GM12878 (cell line): ENCODE results near the gene PMF1. TPM values are rescaled to one million over a fixed set of nuclear protein-coding genes. Genes with fewer than 3 reads are reported as not detected.

Experiments
- ATAC-seq: fragments of 200-7000 bp; cut with Tn5 transposase; 3 replicates; pipeline ENCODE4 v1.9.1; 2020; ENCODE audit warnings: mild to moderate bottlenecking, moderate library complexity
- BruUV-seq: library from RNA; stranded (reverse); fragments of 400-500 nt; replicated peaks from 2 replicates; lab custom pipeline; 2021; lab: Mats Ljungman, UMichigan
- CTCF ChIA-PET: fragments of 300-600 bp; sonication (Branson Sonifier 250); formaldehyde crosslinking; extraction: SDS; loops from one replicate; lab custom pipeline; 2021; ENCODE audit warnings: inconsistent platforms; lab: Yijun Ruan, JAX
- POLR2A ChIA-PET: fragments of 350-600 bp; formaldehyde crosslinking; extraction: SDS; loops from one replicate; lab custom pipeline; 2021; ENCODE audit warnings: inconsistent platforms; lab: Charles Lee
- RAD21 ChIA-PET: fragments of 300-600 bp; sonication (Branson Sonifier 250); formaldehyde crosslinking; loops from one replicate; lab custom pipeline; 2023; ENCODE audit warnings: antibody characterized with exemption; ENCODE audit not compliant: unreplicated experiment; lab: Charles Lee
- SMC1A ChIA-PET: fragments of 300-600 bp; sonication (Branson Sonifier 250); formaldehyde crosslinking; loops from one replicate; lab custom pipeline; 2023; ENCODE audit not compliant: unreplicated experiment, uncharacterized antibody; lab: Charles Lee
- DNase-seq: peaks from one replicate; pipeline ENCODE4 v3.0.0-alpha.2; 2011; ENCODE audit warnings: low read depth, low spot score
- FAIRE-seq: peaks from 3 replicates; lab custom pipeline; 2011; peaks lifted over from hg19 to GRCh38; lab: Jason Lieb, UNC
- H2AFZ ChIP-seq: 2 replicates; pipeline ENCODE4 v1.6.0; 2011; ENCODE audit warnings: low read depth, low read length, control low read depth; ENCODE audit not compliant: control insufficient read depth
- H3K27ac ChIP-seq: 2 replicates; pipeline ENCODE4 v1.5.1; 2011; ENCODE audit warnings: control low read depth; ENCODE audit not compliant: control insufficient read depth, insufficient read depth
- H3K27me3 ChIP-seq, 2 experiments: replicated peaks in 1 of 2; 2 replicates each; pipeline versions ENCODE4 v1.6.0 to v1.6.1; 2011; ENCODE audit warnings: low read length in 1 of 2; ENCODE audit not compliant: control insufficient read depth in 2 of 2, insufficient read depth in 2 of 2
- H3K36me3 ChIP-seq, 2 experiments: 2 replicates each; pipeline ENCODE4 v1.5.1; 2011; ENCODE audit warnings: low read length in 1 of 2; ENCODE audit not compliant: control insufficient read depth in 2 of 2, insufficient read depth in 2 of 2
- H3K4me1 ChIP-seq: 2 replicates; pipeline ENCODE4 v1.6.1; 2011; ENCODE audit warnings: mild to moderate bottlenecking, low read length, moderate library complexity, mixed read lengths; ENCODE audit not compliant: control insufficient read depth, insufficient read depth
- H3K4me2 ChIP-seq: 2 replicates; pipeline ENCODE4 v1.6.0; 2011; ENCODE audit warnings: control low read depth; ENCODE audit not compliant: control insufficient read depth, insufficient read depth
- H3K4me3 ChIP-seq: fragments of 200-600 bp; sonication (generic); 2 replicates; pipeline ENCODE4 v1.5.1; 2016
- H3K79me2 ChIP-seq: 2 replicates; pipeline ENCODE4 v1.6.0; 2011; ENCODE audit warnings: low read length; ENCODE audit not compliant: control insufficient read depth, insufficient read depth
- H3K9ac ChIP-seq: 2 replicates; pipeline ENCODE4 v1.8.0; 2011; ENCODE audit warnings: low read length, control low read depth, mixed read lengths; ENCODE audit not compliant: control insufficient read depth, insufficient read depth
- H3K9me3 ChIP-seq: replicated peaks from 3 replicates; pipeline ENCODE4 v1.5.1; 2011; ENCODE audit warnings: mild to moderate bottlenecking, low read length; ENCODE audit not compliant: control insufficient read depth, insufficient read depth
- H4K20me1 ChIP-seq: 2 replicates; pipeline ENCODE4 v1.6.0; 2011; ENCODE audit not compliant: control insufficient read depth, insufficient read depth
- ESRRA ChIP-seq: IDR thresholded peaks from 2 replicates; pipeline ENCODE4 v1.6.1; 2012; ENCODE audit warnings: mild to moderate bottlenecking, low read length, improper control_type of control experiment
- HDAC6 ChIP-seq: fragments of 200-600 bp; sonication (generic); IDR thresholded peaks from one replicate; pipeline ENCODE4 v1.8.0; 2017; ENCODE audit warnings: antibody characterized with exemption; ENCODE audit not compliant: unreplicated experiment
- ZNF207 ChIP-seq: fragments of 450-650 bp; IDR thresholded peaks from 2 replicates; pipeline ENCODE4 v1.6.1; 2014; ENCODE audit warnings: antibody characterized with exemption, mild to moderate bottlenecking, borderline replicate concordance
- ZNF274 ChIP-seq: IDR thresholded peaks from one replicate; pipeline ENCODE4 v1.8.0; 2011; ENCODE audit not compliant: insufficient read length, insufficient read depth
- WGBS: methylation state at CpG from one replicate; pipeline ENCODE4 v1.1.6; 2016; ENCODE audit warnings: low lambda C conversion rate; ENCODE audit not compliant: insufficient replicate concordance, insufficient coverage; ENCODE audit errors: missing lambda C conversion rate; 5-methylcytosine and 5-hydroxymethylcytosine counted together
- in situ Hi-C: fragments of 300-500 bp; cut with MboI; formaldehyde crosslinking; loops from 9 replicates; pipeline ENCODE4 v1.14.3; 2018; ENCODE audit warnings: mixed read lengths
- intact Hi-C: fragments of 100-400 bp; cut with micrococcal nuclease; formaldehyde crosslinking; loops from one replicate; pipeline ENCODE4 v1.14.2; 2022; ENCODE audit not compliant: unreplicated experiment
- polyA plus RNA-seq, 11 experiments: library from polyadenylated mRNA; depleted of rRNA in 4 of 11; unstranded in 6 of 11; stranded (reverse) in 5 of 11; fragments of >200 nt; fragmentation: Nextera tagmentation in 4 of 11; fragmentation: Illumina TruSeq in 1 of 11; extraction: Ambion mirVana in 4 of 11; extraction: Trizol in 1 of 11; gene quantifications; 1 replicate in 1 of 11; 2 replicates in 10 of 11; pipeline versions ENCODE4 v1.2.1 to v1.2.3, GENCODE V29; 2011 to 2016; ENCODE audit warnings: inconsistent platforms in 2 of 11, missing spikeins in 2 of 11, low read depth in 1 of 11
- total RNA-seq, 4 experiments: library from RNA; depleted of rRNA in 3 of 4; stranded (reverse); fragments of >200 nt in 3 of 4; fragmentation: Illumina TruSeq in 1 of 4; extraction: Trizol in 1 of 4; gene quantifications; 2 replicates each; pipeline versions ENCODE4 v1.2.1 to v1.2.3, GENCODE V29; 2013 to 2021
- TF ChIP-seq, protein P1 (sequence below): fragments of 450-650 bp; formaldehyde crosslinking; IDR thresholded peaks from 2 replicates; pipeline ENCODE4 v1.4.0; 2020; ENCODE audit warnings: mild to moderate bottlenecking, moderate library complexity
- TF ChIP-seq, protein P2 (sequence below): IDR thresholded peaks from 2 replicates; pipeline ENCODE4 v1.6.1; 2011; ENCODE audit warnings: mild to moderate bottlenecking, low read depth, low read length, moderate library complexity; ENCODE audit not compliant: insufficient replicate concordance
- TF ChIP-seq, protein P3 (sequence below): IDR thresholded peaks from 2 replicates; pipeline ENCODE4 v1.6.1; 2011; ENCODE audit warnings: borderline replicate concordance, low read depth, mild to moderate bottlenecking, moderate library complexity, low read length; ENCODE audit not compliant: insufficient read depth, poor library complexity, severe bottlenecking

The PMF1 gene
- total and polyA plus RNA-seq, 10 of the 15 experiments (the other 5 are each of a cell fraction or from before 2014, with no cell fraction given): 6.7 to 105 (median 67.3) TPM

DNA sequence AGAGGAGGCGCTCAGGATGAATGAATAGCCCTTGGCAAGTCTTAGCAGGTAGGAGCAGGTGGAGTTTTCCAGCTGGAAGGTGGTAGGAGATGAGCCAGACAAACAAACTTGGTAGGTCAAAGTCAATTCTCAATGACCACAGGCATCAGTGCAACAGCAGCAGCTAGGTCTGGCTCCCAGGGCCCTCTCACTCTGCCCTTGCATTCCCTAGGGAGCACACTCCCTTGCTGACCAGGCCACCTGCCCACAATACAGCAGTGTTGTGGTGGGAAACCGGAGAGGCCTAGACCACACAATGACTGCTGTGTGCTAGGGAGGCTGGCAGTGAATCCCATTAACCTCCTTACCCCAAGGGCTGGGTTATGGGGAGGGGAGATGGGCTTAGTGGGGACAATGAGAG, 48.1 kb downstream of the PMF1 start (continued):
- TF ChIP-seq ZNF274 (no peak), HDAC6 (no peak), ESRRA (no peak)
- TF ChIP-seq, protein P1, sequence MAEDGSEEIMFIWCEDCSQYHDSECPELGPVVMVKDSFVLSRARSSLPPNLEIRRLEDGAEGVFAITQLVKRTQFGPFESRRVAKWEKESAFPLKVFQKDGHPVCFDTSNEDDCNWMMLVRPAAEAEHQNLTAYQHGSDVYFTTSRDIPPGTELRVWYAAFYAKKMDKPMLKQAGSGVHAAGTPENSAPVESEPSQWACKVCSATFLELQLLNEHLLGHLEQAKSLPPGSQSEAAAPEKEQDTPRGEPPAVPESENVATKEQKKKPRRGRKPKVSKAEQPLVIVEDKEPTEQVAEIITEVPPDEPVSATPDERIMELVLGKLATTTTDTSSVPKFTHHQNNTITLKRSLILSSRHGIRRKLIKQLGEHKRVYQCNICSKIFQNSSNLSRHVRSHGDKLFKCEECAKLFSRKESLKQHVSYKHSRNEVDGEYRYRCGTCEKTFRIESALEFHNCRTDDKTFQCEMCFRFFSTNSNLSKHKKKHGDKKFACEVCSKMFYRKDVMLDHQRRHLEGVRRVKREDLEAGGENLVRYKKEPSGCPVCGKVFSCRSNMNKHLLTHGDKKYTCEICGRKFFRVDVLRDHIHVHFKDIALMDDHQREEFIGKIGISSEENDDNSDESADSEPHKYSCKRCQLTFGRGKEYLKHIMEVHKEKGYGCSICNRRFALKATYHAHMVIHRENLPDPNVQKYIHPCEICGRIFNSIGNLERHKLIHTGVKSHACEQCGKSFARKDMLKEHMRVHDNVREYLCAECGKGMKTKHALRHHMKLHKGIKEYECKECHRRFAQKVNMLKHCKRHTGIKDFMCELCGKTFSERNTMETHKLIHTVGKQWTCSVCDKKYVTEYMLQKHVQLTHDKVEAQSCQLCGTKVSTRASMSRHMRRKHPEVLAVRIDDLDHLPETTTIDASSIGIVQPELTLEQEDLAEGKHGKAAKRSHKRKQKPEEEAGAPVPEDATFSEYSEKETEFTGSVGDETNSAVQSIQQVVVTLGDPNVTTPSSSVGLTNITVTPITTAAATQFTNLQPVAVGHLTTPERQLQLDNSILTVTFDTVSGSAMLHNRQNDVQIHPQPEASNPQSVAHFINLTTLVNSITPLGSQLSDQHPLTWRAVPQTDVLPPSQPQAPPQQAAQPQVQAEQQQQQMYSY (CRISPR knock-in tag): no peak

DNA sequence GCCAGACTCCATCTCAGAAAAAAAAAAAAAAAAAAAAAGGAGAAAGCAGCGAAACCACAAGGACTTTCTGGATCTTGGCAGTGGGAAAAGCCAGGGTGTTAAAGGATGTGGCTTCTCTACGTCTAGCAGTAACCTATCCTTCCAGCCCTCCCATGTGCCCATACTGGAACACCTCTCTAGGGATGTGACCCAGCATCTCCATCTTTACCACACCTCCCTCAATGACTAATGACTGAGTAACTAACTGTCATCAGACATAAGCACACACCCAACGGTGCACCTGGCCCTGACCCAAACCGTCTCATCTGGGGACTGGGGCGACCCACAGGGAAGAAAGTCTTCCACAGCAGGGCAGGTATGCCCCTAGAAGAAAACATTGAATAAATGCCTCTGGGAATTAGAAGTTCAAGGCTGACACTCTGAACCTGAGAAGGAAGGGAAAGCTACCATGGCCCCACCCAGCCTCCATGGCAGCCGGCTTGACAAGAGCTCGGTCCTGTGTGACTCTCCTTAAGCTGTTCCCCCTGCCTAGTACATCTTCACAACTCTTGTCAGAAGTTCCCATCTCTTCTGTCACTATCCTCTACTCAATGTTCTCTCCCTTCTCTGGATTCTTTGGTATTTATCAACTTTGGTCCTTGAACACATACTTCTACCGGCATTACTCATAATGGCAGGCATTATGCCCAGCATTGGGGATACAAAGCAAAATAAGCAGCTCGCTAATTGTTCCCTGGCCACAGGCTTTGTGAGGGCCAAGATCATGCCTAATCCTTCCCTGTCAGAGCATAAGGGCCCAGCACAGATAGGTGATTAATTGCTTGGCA, 49.9 kb downstream of the PMF1 start:
- H3K27me3 ChIP-seq: no peaks in the 10 kb centered on the region
- no peaks in the 10 kb centered on the region for H4K20me1 ChIP-seq
- H3K27ac ChIP-seq: no peak overlapping the region
- H3K9me3 ChIP-seq: no peaks in the 10 kb centered on the region
- TF ChIP-seq, protein P2, sequence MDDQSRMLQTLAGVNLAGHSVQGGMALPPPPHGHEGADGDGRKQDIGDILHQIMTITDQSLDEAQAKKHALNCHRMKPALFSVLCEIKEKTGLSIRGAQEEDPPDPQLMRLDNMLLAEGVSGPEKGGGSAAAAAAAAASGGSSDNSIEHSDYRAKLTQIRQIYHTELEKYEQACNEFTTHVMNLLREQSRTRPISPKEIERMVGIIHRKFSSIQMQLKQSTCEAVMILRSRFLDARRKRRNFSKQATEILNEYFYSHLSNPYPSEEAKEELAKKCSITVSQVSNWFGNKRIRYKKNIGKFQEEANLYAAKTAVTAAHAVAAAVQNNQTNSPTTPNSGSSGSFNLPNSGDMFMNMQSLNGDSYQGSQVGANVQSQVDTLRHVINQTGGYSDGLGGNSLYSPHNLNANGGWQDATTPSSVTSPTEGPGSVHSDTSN: peak; percentile 47
- no peak for TF ChIP-seq ZNF207
- TF ChIP-seq, protein P3, sequence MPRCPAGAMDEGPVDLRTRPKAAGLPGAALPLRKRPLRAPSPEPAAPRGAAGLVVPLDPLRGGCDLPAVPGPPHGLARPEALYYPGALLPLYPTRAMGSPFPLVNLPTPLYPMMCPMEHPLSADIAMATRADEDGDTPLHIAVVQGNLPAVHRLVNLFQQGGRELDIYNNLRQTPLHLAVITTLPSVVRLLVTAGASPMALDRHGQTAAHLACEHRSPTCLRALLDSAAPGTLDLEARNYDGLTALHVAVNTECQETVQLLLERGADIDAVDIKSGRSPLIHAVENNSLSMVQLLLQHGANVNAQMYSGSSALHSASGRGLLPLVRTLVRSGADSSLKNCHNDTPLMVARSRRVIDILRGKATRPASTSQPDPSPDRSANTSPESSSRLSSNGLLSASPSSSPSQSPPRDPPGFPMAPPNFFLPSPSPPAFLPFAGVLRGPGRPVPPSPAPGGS: peak; percentile 91
- TF ChIP-seq, all 136 proteins: peak for 2
- Histone ChIP-seq H2AFZ (no peak overlapping the region), H3K4me2 (no peak overlapping the region), H3K79me2 (no peaks in the 10 kb centered on the region), H3K36me3 (peaks cover 55 to 60% of the 10 kb centered on the region in 2 experiments), H3K4me3 (no peak overlapping the region), H3K9ac (no peak overlapping the region), H3K4me1 (no peaks in the 10 kb centered on the region)
- POLR2A ChIA-PET: interaction anchor here (0.6 to 0.9 kb wide), 3 partner anchors 18 to 494 kb away, joined by 3 to 5 read pairs (median 3); no protein-coding TSS in a partner anchor
- in situ Hi-C loops (no loop called here), intact Hi-C loops (no loop called here)
- no peak for FAIRE-seq
- SMC1A ChIA-PET: no interaction called here
- no peak for DNase-seq
- no peak for ATAC-seq
- CTCF ChIA-PET: no interaction called here
- no TSS peak for BruUV-seq
- 93% methylated on average over 8 of the region's 9 CpGs for WGBS
- RAD21 ChIA-PET: no interaction called here
